ENCODE results near the gene ACTN4.

ACTN4 gene

DNA sequence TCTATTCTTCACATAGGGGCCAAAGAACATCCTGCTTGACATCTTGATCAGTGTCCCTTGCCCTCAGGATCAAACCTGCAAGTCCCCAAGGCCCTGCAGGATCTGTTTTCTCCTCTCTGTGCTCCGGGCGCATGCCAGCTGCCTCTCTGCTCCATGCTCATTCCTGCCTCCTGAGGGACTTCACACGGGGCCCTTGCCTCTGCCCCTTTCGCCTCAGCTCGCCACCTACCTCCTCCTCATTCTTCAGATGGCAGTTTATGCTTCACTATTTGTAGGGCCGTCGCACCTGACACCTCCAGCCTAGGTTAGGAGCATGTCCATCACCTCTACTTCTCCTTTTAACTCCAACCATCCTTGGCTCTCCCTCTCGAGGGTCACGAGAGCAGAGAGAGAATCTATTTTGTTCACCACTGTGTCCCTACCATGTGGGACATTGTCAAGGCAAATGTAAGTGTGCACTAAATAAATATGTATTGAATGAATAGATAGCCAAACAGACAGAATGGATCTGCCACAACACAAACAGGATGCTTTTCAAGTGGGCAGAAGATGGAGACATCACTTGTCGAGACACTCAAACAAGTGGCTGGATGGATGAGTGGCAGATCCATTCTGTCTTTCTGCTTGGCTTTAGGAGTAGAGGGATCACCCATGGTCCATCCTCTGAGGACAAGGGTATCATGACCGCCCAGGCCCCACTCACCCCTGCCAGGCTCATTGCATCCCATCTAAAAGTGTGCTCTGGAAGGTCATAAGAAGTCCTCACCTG is 29.6 kb downstream of the ACTN4 start:
- Histone ChIP-seq H3K4me3 (ENCODE audit: severe bottlenecking) (no peak overlapping the region), H3K9me3 (ENCODE audit: severe bottlenecking) (no peaks in the 10 kb centered on the region), H3K27me3 (ENCODE audit: insufficient read depth, poor library complexity, severe bottlenecking) (no peaks in the 10 kb centered on the region), H3K4me1 (ENCODE audit: insufficient read depth, poor library complexity, severe bottlenecking) (peaks cover 69% of the 10 kb centered on the region), H3K27ac (ENCODE audit: poor library complexity, severe bottlenecking) (peak overlapping the region; percentile 99), H3K36me3 (ENCODE audit: low read depth) (peaks cover 80% of the 10 kb centered on the region)
- TF ChIP-seq, protein P1, sequence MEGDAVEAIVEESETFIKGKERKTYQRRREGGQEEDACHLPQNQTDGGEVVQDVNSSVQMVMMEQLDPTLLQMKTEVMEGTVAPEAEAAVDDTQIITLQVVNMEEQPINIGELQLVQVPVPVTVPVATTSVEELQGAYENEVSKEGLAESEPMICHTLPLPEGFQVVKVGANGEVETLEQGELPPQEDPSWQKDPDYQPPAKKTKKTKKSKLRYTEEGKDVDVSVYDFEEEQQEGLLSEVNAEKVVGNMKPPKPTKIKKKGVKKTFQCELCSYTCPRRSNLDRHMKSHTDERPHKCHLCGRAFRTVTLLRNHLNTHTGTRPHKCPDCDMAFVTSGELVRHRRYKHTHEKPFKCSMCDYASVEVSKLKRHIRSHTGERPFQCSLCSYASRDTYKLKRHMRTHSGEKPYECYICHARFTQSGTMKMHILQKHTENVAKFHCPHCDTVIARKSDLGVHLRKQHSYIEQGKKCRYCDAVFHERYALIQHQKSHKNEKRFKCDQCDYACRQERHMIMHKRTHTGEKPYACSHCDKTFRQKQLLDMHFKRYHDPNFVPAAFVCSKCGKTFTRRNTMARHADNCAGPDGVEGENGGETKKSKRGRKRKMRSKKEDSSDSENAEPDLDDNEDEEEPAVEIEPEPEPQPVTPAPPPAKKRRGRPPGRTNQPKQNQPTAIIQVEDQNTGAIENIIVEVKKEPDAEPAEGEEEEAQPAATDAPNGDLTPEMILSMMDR (IDR thresholded peaks at IDR 0.05; ENCODE audit: poor library complexity, severe bottlenecking): no peak
- ATAC-seq (ENCODE audit: low read depth) (no peak), DNase-seq (ENCODE audit: low spot score) (no peak)

GRCh38 chr19:38678217-38678890 is 30.9 kb downstream of the ACTN4 start:
- H3K27ac ChIP-seq (ENCODE audit: poor library complexity, severe bottlenecking): peak overlapping the region; percentile 99
- no peaks in the 10 kb centered on the region for H3K27me3 ChIP-seq (ENCODE audit: insufficient read depth, poor library complexity, severe bottlenecking)
- no peaks in the 10 kb centered on the region for H3K9me3 ChIP-seq (ENCODE audit: severe bottlenecking)
- TF ChIP-seq, protein P1 (IDR thresholded peaks at IDR 0.05; ENCODE audit: poor library complexity, severe bottlenecking): no peak
- peaks cover 80% of the 10 kb centered on the region for H3K36me3 ChIP-seq (ENCODE audit: low read depth)
- no peak overlapping the region for H3K4me3 ChIP-seq (ENCODE audit: severe bottlenecking)
- ATAC-seq (ENCODE audit: low read depth) (no peak), DNase-seq (ENCODE audit: low spot score) (no peak)
- H3K4me1 ChIP-seq (ENCODE audit: insufficient read depth, poor library complexity, severe bottlenecking): peaks cover 73% of the 10 kb centered on the region

GRCh38 chr19:38678891-38679494 is 31.5 kb downstream of the ACTN4 start:
- no peaks in the 10 kb centered on the region for H3K27me3 ChIP-seq (ENCODE audit: insufficient read depth, poor library complexity, severe bottlenecking)
- no peak overlapping the region for H3K4me3 ChIP-seq (ENCODE audit: severe bottlenecking)
- ATAC-seq (ENCODE audit: low read depth) (no peak), DNase-seq (ENCODE audit: low spot score) (no peak)
- peaks cover 74% of the 10 kb centered on the region for H3K4me1 ChIP-seq (ENCODE audit: insufficient read depth, poor library complexity, severe bottlenecking)
- H3K9me3 ChIP-seq (ENCODE audit: severe bottlenecking): no peaks in the 10 kb centered on the region
- H3K27ac ChIP-seq (ENCODE audit: poor library complexity, severe bottlenecking): peak overlapping the region; percentile 99
- TF ChIP-seq, protein P1 (IDR thresholded peaks at IDR 0.05; ENCODE audit: poor library complexity, severe bottlenecking): no peak
- H3K36me3 ChIP-seq (ENCODE audit: low read depth): peaks cover 78% of the 10 kb centered on the region

DNA sequence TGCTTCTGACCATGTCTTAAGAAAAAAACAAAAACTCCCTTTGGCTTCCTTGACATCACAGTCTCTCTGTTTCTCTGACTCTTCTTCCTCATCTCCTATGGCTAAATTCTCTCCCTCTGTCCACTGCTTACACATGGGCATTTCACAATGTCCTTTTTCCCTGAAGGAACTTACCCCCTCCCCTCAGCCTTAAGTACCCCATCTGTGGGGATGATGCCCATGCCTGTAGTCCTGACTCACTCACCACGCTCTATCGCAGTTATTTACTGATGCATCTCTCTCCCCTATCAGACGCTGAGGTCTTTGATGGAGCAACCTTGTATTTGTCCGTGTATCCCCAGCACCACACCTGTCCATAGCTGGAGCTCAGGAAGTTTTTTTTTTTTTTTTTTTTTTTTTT is 32.4 kb downstream of the ACTN4 start:
- no peaks in the 10 kb centered on the region for H3K9me3 ChIP-seq (ENCODE audit: severe bottlenecking)
- peak; percentile 33 for ATAC-seq (ENCODE audit: low read depth)
- no peak overlapping the region for H3K4me3 ChIP-seq (ENCODE audit: severe bottlenecking)
- no peaks in the 10 kb centered on the region for H3K27me3 ChIP-seq (ENCODE audit: insufficient read depth, poor library complexity, severe bottlenecking)
- H3K4me1 ChIP-seq (ENCODE audit: insufficient read depth, poor library complexity, severe bottlenecking): peaks cover 74% of the 10 kb centered on the region
- no peak for DNase-seq (ENCODE audit: low spot score)
- peak overlapping the region; percentile 99 for H3K27ac ChIP-seq (ENCODE audit: poor library complexity, severe bottlenecking)
- H3K36me3 ChIP-seq (ENCODE audit: low read depth): peaks cover 72% of the 10 kb centered on the region
- TF ChIP-seq, protein P1 (IDR thresholded peaks at IDR 0.05; ENCODE audit: poor library complexity, severe bottlenecking): no peak
